HEK293 (cell line): ENCODE measurements around the gene MYRFL.

Experiments
- CTCF ChIA-PET: fragments of 350-600 bp; formaldehyde crosslinking; extraction: SDS; loops from one replicate; lab custom pipeline; 2021; ENCODE audit warnings: antibody characterized with exemption; lab: Yijun Ruan, JAX
- POLR2A ChIA-PET: fragments of 300-600 bp; formaldehyde crosslinking; extraction: SDS; loops from one replicate; lab custom pipeline; 2020; ENCODE audit warnings: antibody characterized with exemption, inconsistent platforms; lab: Yijun Ruan, JAX
- H3K27ac ChIP-seq: fragments of 200-500 bp; sonication (Bioruptor generic); 2 replicates; pipeline ENCODE4 v1.5.1; 2014; ENCODE audit warnings: low read depth, low read length, control low read depth, inconsistent platforms; ENCODE audit errors: extremely low read depth
- H3K36me3 ChIP-seq, 2 experiments: fragments of 200-500 bp in 1 of 2; sonication (Bioruptor generic) in 1 of 2; 1 replicate in 1 of 2; 2 replicates in 1 of 2; pipeline ENCODE4 v1.5.1; 2014 to 2017; ENCODE audit warnings: inconsistent platforms in 2 of 2, low read length in 2 of 2; ENCODE audit not compliant: control insufficient read depth in 2 of 2, insufficient read depth in 1 of 2
- H3K4me1 ChIP-seq: fragments of 200-500 bp; sonication (Bioruptor generic); 2 replicates; pipeline ENCODE4 v1.5.1; 2014; ENCODE audit warnings: mild to moderate bottlenecking, low read length, inconsistent platforms; ENCODE audit not compliant: control insufficient read depth, insufficient read depth
- H3K4me3 ChIP-seq: 2 replicates; pipeline ENCODE4 v1.5.1; 2011; ENCODE audit warnings: low read depth, mild to moderate bottlenecking, control low read depth, low read length, moderate library complexity
- H3K9me3 ChIP-seq: fragments of 200-500 bp; sonication (Bioruptor generic); 2 replicates; pipeline ENCODE4 v1.5.1; 2014; ENCODE audit warnings: low read depth, low read length, inconsistent platforms; ENCODE audit not compliant: control insufficient read depth, insufficient read depth
- HIC1 ChIP-seq: fragments of 450-650 bp; formaldehyde crosslinking; IDR thresholded peaks from 2 replicates; pipeline ENCODE4 v1.5.1; 2016; ENCODE audit warnings: missing biosample characterization, missing genetic modification characterization
- KLF10 ChIP-seq: fragments of 450-650 bp; IDR thresholded peaks from 2 replicates; pipeline ENCODE4 v1.5.1; 2018; ENCODE audit warnings: missing biosample characterization, mild to moderate bottlenecking, missing genetic modification characterization
- MYNN ChIP-seq: fragments of 450-650 bp; formaldehyde crosslinking; IDR thresholded peaks from 2 replicates; pipeline ENCODE4 v1.5.1; 2016; ENCODE audit warnings: missing biosample characterization, missing genetic modification characterization, borderline replicate concordance
- SCRT2 ChIP-seq: fragments of 450-650 bp; formaldehyde crosslinking; IDR thresholded peaks from 2 replicates; pipeline ENCODE4 v1.5.1; 2016; ENCODE audit warnings: missing biosample characterization, missing genetic modification characterization
- ZNF133 ChIP-seq: fragments of 450-650 bp; formaldehyde crosslinking; IDR thresholded peaks from 2 replicates; pipeline ENCODE4 v1.5.1; 2016; ENCODE audit warnings: missing biosample characterization, missing genetic modification characterization
- ZNF155 ChIP-seq: fragments of 450-650 bp; formaldehyde crosslinking; IDR thresholded peaks from 2 replicates; pipeline ENCODE4 v1.5.1; 2016; ENCODE audit warnings: missing biosample characterization, missing genetic modification characterization
- ZNF24 ChIP-seq: fragments of 450-650 bp; formaldehyde crosslinking; IDR thresholded peaks from 2 replicates; pipeline ENCODE4 v1.5.1; 2016; ENCODE audit warnings: missing biosample characterization, missing genetic modification characterization
- ZNF335 ChIP-seq: fragments of 450-650 bp; formaldehyde crosslinking; conservative IDR thresholded peaks from 2 replicates; pipeline ENCODE4 v1.5.1; 2016; ENCODE audit warnings: missing biosample characterization, missing genetic modification characterization
- ZNF398 ChIP-seq: fragments of 450-650 bp; formaldehyde crosslinking; IDR thresholded peaks from 2 replicates; pipeline ENCODE4 v1.5.1; 2017; ENCODE audit warnings: missing biosample characterization, missing genetic modification characterization
- ZNF426 ChIP-seq: fragments of 450-650 bp; formaldehyde crosslinking; IDR thresholded peaks from 2 replicates; pipeline ENCODE4 v1.5.1; 2017; ENCODE audit warnings: missing biosample characterization, missing genetic modification characterization, mild to moderate bottlenecking, inconsistent platforms, moderate library complexity
- ZNF48 ChIP-seq: fragments of 450-650 bp; formaldehyde crosslinking; IDR thresholded peaks from 2 replicates; pipeline ENCODE4 v1.5.1; 2016; ENCODE audit warnings: missing biosample characterization, missing genetic modification characterization
- ZNF621 ChIP-seq: fragments of 450-650 bp; formaldehyde crosslinking; IDR thresholded peaks from 2 replicates; pipeline ENCODE4 v1.5.1; 2017; ENCODE audit warnings: missing biosample characterization, missing genetic modification characterization
- ZNF664 ChIP-seq: fragments of 450-650 bp; formaldehyde crosslinking; IDR thresholded peaks from 2 replicates; pipeline ENCODE4 v1.5.1; 2016; ENCODE audit warnings: missing biosample characterization, missing genetic modification characterization
- ZNF707 ChIP-seq: fragments of 450-650 bp; formaldehyde crosslinking; IDR thresholded peaks from 2 replicates; pipeline ENCODE4 v1.5.1; 2016; ENCODE audit warnings: missing biosample characterization, missing genetic modification characterization
- ZNF792 ChIP-seq: fragments of 450-650 bp; formaldehyde crosslinking; IDR thresholded peaks from 2 replicates; pipeline ENCODE4 v1.5.1; 2016; ENCODE audit warnings: missing biosample characterization, missing genetic modification characterization
- ZSCAN18 ChIP-seq: fragments of 450-650 bp; formaldehyde crosslinking; IDR thresholded peaks from 2 replicates; pipeline ENCODE4 v1.5.1; 2016; ENCODE audit warnings: missing biosample characterization, missing genetic modification characterization
- ZXDB ChIP-seq: fragments of 450-650 bp; formaldehyde crosslinking; IDR thresholded peaks from 2 replicates; pipeline ENCODE4 v1.5.1; 2016; ENCODE audit warnings: missing biosample characterization, missing genetic modification characterization

MYRFL gene

GRCh38 chr12:69918287-69918686, 93.3 kb downstream of the MYRFL start:
- ChIA-PET CTCF (interaction anchor here (0.6 to 2.9 kb wide), 2 partner anchors 17 to 800 kb away, joined by 3 to 11 read pairs; no protein-coding TSS in a partner anchor), POLR2A (no interaction called here)

GRCh38 chr12:69919495-69919894, 94.5 kb downstream of the MYRFL start:
- POLR2A ChIA-PET, result no interaction called here
- CTCF ChIA-PET, result interaction anchor here (2.9 kb wide), 1 partner anchor 19 kb away, joined by 11 read pairs; no protein-coding TSS in a partner anchor

More at GRCh38 chr12:69918287-69918686, 93.3 kb downstream of the MYRFL start:
- no peak overlapping the region for H3K27ac ChIP-seq
- H3K36me3 ChIP-seq, result no peaks in the 10 kb centered on the region
- TF ChIP-seq ZNF398 (tag by site-specific recombination), result no peak
- peak; percentile 88 for TF ChIP-seq ZNF707 (tag by site-specific recombination)
- H3K9me3 ChIP-seq, result no peaks in the 10 kb centered on the region; the same call in 1 of the 2 replicates
- no peaks in the 10 kb centered on the region for H3K4me1 ChIP-seq
- H3K4me3 ChIP-seq, result no peak overlapping the region

GRCh38 chr12:69921831-69922230, 96.8 kb downstream of the MYRFL start:
- POLR2A ChIA-PET, result no interaction called here
- TF ChIP-seq ZNF792 (no peak), ZNF133 (tag by site-specific recombination) (no peak), ZNF664 (no peak), ZNF621 (tag by site-specific recombination) (no peak), ZSCAN18 (tag by site-specific recombination) (no peak), HIC1 (tag by site-specific recombination) (no peak), ZNF24 (tag by site-specific recombination) (no peak), ZNF335 (tag by site-specific recombination) (no peak), KLF10 (tag by site-specific recombination) (no peak), ZNF426 (no peak), ZNF155 (tag by site-specific recombination) (no peak), MYNN (tag by site-specific recombination) (no peak), ZNF48 (no peak)
- TF ChIP-seq, all 188 proteins: peak for 0
- H3K4me1 ChIP-seq, result no peaks in the 10 kb centered on the region
- H3K36me3 ChIP-seq, result no peaks in the 10 kb centered on the region
- CTCF ChIA-PET, result interaction anchor here (0.6 to 1.0 kb wide), 2 partner anchors 352 to 417 kb away, joined by 3 to 4 read pairs; no protein-coding TSS in a partner anchor
- no peaks in the 10 kb centered on the region; the same call in 1 of the 2 replicates for H3K9me3 ChIP-seq
- no peak overlapping the region for H3K4me3 ChIP-seq
- H3K27ac ChIP-seq, result no peak overlapping the region

More at GRCh38 chr12:69919495-69919894, 94.5 kb downstream of the MYRFL start:
- Histone ChIP-seq H3K4me3 (no peak overlapping the region), H3K4me1 (no peaks in the 10 kb centered on the region), H3K36me3 (no peaks in the 10 kb centered on the region), H3K9me3 (no peaks in the 10 kb centered on the region; the same call in 1 of the 2 replicates), H3K27ac (no peak overlapping the region)
- peak; percentile 48 for TF ChIP-seq SCRT2 (tag by site-specific recombination)
- no peak for TF ChIP-seq ZXDB (tag by site-specific recombination)
- TF ChIP-seq, all 188 proteins: peak for 1
